SU-DHL-6 (cell line): ENCODE results near the gene EIF4H.

Experiments
- H2AFZ ChIP-seq: fragments of 200-600 bp; sonication (generic); 2 replicates; pipeline ENCODE4 v1.6.1; 2014; ENCODE audit warnings: low read depth, mild to moderate bottlenecking, moderate library complexity, mixed read lengths, antibody characterized with exemption, low read length; ENCODE audit not compliant: severe bottlenecking
- H3F3A ChIP-seq: fragments of 200-600 bp; shearing (Covaris generic); 2 replicates; pipeline ENCODE4 v1.6.0; 2016; ENCODE audit warnings: antibody characterized with exemption, mild to moderate bottlenecking; ENCODE audit not compliant: insufficient read depth
- H3K27ac ChIP-seq: fragments of 200-600 bp; sonication (generic); 2 replicates; pipeline ENCODE4 v1.5.1; 2016; ENCODE audit warnings: low read depth, mild to moderate bottlenecking, low read length, moderate library complexity, mixed read lengths
- H3K27me3 ChIP-seq: fragments of 200-600 bp; sonication (generic), shearing (Covaris generic); 2 replicates; pipeline ENCODE4 v1.6.0; 2014; ENCODE audit warnings: mild to moderate bottlenecking, low read length
- H3K36me3 ChIP-seq: fragments of 200-600 bp; sonication (generic); 2 replicates; pipeline ENCODE4 v1.6.1; 2014; ENCODE audit warnings: mild to moderate bottlenecking, low read length, mixed read lengths
- H3K4me2 ChIP-seq: fragments of 300-600, 200-600 bp; shearing (Covaris generic), sonication (generic); 2 replicates; pipeline ENCODE4 v1.6.0; 2014; ENCODE audit warnings: low read length, low read depth, mild to moderate bottlenecking; ENCODE audit not compliant: poor library complexity, severe bottlenecking
- H3K4me3 ChIP-seq: fragments of 200-600 bp; sonication (generic); 2 replicates; pipeline ENCODE4 v1.5.1; 2014; ENCODE audit warnings: antibody characterized with exemption, low read length, mild to moderate bottlenecking, mixed read lengths; ENCODE audit not compliant: insufficient read depth, poor library complexity, severe bottlenecking
- H3K79me2 ChIP-seq: fragments of 200-600 bp; sonication (generic); 2 replicates; pipeline ENCODE4 v1.6.1; 2014; ENCODE audit warnings: mild to moderate bottlenecking, low read length, moderate library complexity; ENCODE audit not compliant: insufficient read depth
- H3K9ac ChIP-seq: fragments of 200-600 bp; sonication (generic); 2 replicates; pipeline ENCODE4 v1.7.0; 2014; ENCODE audit warnings: mild to moderate bottlenecking, low read length
- H3K9me2 ChIP-seq: fragments of 200-600 bp; sonication (generic); replicated peaks from 2 replicates; pipeline ENCODE4 v1.6.1; 2014; ENCODE audit warnings: low read length; ENCODE audit not compliant: insufficient read depth
- H3K9me3 ChIP-seq: fragments of 200-600 bp; sonication (generic); 2 replicates; pipeline ENCODE4 v1.6.1; 2014; ENCODE audit warnings: low read length, mixed read lengths; ENCODE audit not compliant: insufficient read depth
- H4K20me1 ChIP-seq: fragments of 200-600 bp; sonication (generic); 2 replicates; pipeline ENCODE4 v1.6.1; 2014; ENCODE audit warnings: low read depth, mild to moderate bottlenecking, antibody characterized with exemption, low read length, moderate library complexity, mixed read lengths
- EZH2phosphoT487 ChIP-seq: fragments of 200-600 bp; sonication (generic), shearing (Covaris generic); conservative IDR thresholded peaks from 2 replicates; pipeline ENCODE4 v1.6.1; 2018; ENCODE audit warnings: mild to moderate bottlenecking, antibody characterized with exemption, low read length, moderate library complexity, mixed read lengths
- TF ChIP-seq, protein P1 (sequence below): fragments of 200-600 bp; sonication (generic); IDR thresholded peaks from one replicate; pipeline ENCODE4 v1.5.1; 2017; ENCODE audit warnings: antibody characterized with exemption, mild to moderate bottlenecking, low read length, moderate library complexity; ENCODE audit not compliant: insufficient read depth, poor library complexity, severe bottlenecking

The EIF4H gene

DNA sequence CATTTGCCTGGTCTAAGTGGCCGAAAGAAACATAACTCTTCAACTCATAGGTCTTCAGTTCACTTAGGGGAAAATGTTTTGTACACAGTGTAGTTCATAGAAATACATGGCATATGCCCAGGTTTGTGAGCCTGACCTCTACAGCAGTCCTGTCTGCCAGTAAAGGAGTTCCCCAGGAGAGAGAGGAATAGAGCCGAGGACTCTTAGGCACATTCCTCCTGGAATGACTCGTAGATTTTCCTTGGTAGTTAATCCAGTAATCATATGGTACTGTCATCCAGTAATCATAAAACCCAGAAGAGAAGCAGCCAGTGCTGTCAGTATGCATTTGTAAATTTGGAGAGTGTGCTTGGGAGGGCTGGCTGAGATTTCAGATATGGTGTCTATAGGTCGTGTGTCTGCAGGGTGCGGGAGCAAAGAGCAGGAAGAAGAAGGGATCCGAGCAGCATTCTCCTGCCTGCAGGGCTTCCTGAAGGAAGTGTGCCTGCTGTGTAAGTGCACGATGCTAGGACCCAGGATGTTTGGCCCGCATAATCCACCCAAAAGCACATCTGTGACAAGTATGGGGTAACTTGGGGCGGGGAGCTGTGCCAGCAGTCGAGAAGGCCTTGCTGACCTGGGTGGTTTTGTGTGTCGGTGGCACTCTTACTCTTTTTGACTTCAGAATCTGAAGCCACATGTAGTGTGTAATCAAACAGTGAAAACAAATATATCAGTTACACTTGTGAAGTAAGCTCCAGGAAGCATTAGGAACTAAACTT, 13.9 kb downstream of the EIF4H start:
- Histone ChIP-seq H4K20me1 (peaks cover 59% of the 10 kb centered on the region), H3K36me3 (peaks cover 60% of the 10 kb centered on the region), H3K27me3 (no peaks in the 10 kb centered on the region), H3K4me2 (no peak overlapping the region), H3K9me2 (no peaks in the 10 kb centered on the region), H3K9me3 (no peaks in the 10 kb centered on the region), H3K4me3 (no peak overlapping the region), H3K27ac (no peak overlapping the region), H3F3A (no peaks in the 10 kb centered on the region), H3K9ac (no peak overlapping the region), H3K79me2 (peaks cover 70% of the 10 kb centered on the region), H2AFZ (no peak overlapping the region)
- TF ChIP-seq, protein P1, sequence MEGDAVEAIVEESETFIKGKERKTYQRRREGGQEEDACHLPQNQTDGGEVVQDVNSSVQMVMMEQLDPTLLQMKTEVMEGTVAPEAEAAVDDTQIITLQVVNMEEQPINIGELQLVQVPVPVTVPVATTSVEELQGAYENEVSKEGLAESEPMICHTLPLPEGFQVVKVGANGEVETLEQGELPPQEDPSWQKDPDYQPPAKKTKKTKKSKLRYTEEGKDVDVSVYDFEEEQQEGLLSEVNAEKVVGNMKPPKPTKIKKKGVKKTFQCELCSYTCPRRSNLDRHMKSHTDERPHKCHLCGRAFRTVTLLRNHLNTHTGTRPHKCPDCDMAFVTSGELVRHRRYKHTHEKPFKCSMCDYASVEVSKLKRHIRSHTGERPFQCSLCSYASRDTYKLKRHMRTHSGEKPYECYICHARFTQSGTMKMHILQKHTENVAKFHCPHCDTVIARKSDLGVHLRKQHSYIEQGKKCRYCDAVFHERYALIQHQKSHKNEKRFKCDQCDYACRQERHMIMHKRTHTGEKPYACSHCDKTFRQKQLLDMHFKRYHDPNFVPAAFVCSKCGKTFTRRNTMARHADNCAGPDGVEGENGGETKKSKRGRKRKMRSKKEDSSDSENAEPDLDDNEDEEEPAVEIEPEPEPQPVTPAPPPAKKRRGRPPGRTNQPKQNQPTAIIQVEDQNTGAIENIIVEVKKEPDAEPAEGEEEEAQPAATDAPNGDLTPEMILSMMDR = no peak
- no peak for TF ChIP-seq EZH2phosphoT487

DNA sequence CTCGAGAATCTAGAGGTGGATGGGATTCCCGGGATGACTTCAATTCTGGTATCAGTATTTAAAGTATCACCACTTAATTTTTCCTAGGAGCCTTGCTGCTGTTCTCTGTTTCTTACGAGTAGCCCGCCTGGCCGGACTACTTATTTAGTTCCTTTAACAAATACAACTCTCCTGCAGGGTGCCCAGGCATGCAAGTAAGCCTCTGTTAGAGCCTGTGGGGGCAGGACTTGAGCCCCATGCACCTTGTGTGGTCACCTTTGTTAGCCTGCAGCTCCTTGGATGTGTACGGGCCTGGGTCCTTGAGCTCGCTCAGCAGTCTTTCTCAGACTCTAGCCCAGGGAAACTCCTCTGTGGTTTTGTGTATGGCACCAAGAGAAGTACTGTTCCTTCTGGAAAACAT, 16.1 kb downstream of the EIF4H start:
- peaks cover 49% of the 10 kb centered on the region for H3K79me2 ChIP-seq
- no peaks in the 10 kb centered on the region for H3K9me2 ChIP-seq
- H3K9ac ChIP-seq = no peak overlapping the region
- H3K27me3 ChIP-seq = no peaks in the 10 kb centered on the region
- no peaks in the 10 kb centered on the region for H3F3A ChIP-seq
- peaks cover 66% of the 10 kb centered on the region for H3K36me3 ChIP-seq
- H2AFZ ChIP-seq = no peak overlapping the region
- H4K20me1 ChIP-seq = peaks cover 47% of the 10 kb centered on the region
- H3K9me3 ChIP-seq = no peaks in the 10 kb centered on the region
- H3K4me2 ChIP-seq = no peak overlapping the region
- H3K4me3 ChIP-seq = no peak overlapping the region
- TF ChIP-seq, protein P1 = no peak
- no peak for TF ChIP-seq EZH2phosphoT487
- no peak overlapping the region for H3K27ac ChIP-seq

DNA sequence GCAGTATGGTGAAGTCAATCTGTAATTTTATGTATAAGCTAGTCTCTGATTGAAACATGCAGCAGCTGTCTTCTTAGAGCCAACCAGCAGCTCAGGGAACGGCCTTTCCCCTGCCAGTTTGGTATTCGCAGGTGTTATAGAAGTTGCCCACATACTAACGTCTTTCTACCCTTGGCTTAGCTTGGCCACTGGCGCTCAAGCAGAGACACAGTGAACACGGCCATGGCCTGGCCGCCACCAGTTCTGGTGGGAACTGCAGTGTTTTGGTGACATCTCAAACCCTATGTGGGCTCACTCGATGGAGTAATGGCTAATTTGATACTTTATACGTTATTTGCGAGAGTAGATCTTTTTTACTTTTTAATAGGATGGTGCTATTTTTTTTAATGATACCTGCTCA, 17.1 kb downstream of the EIF4H start:
- no peaks in the 10 kb centered on the region for H3K9me3 ChIP-seq
- H4K20me1 ChIP-seq = peaks cover 41% of the 10 kb centered on the region; the same call in 1 of the 2 replicates
- H3K4me2 ChIP-seq = no peak overlapping the region
- H3K4me3 ChIP-seq = no peak overlapping the region
- H3K9ac ChIP-seq = no peak overlapping the region
- H3K36me3 ChIP-seq = peaks cover 63% of the 10 kb centered on the region
- no peaks in the 10 kb centered on the region for H3K27me3 ChIP-seq
- no peaks in the 10 kb centered on the region for H3F3A ChIP-seq
- no peak overlapping the region for H3K27ac ChIP-seq
- peaks cover 40% of the 10 kb centered on the region for H3K79me2 ChIP-seq
- H2AFZ ChIP-seq = no peak overlapping the region
- TF ChIP-seq, protein P1 = no peak
- TF ChIP-seq EZH2phosphoT487 = no peak
- H3K9me2 ChIP-seq = no peaks in the 10 kb centered on the region
